Thyroid gland (tissue), 4 donors: ENCODE measurements around the gene BAHCC1. TPM values are rescaled to one million over a fixed set of nuclear protein-coding genes. Genes with fewer than 3 reads are reported as not detected.
A peak's percentile ranks its signal among the peaks of the same experiment; 100 is the strongest.

ENCODE experiments used
- DNase-seq, 2 donors: peaks; one replicate each; pipeline ENCODE4 v3.0.0-alpha.2; 2019
- H3K27ac ChIP-seq, 3 donors: fragments of 200-600 bp; sonication (generic); 1 replicate in 2 of 3; 2 replicates in 1 of 3; pipeline ENCODE4 v1.5.1; 2016 to 2019; ENCODE audit warnings: mild to moderate bottlenecking in 1 of 3, moderate library complexity in 1 of 3
- H3K27me3 ChIP-seq: fragments of 200-600 bp; sonication (generic); one replicate; pipeline ENCODE4 v1.5.1; 2019
- H3K36me3 ChIP-seq, 2 donors: fragments of 200-600 bp; sonication (generic); one replicate each; pipeline ENCODE4 v1.5.1; 2016 to 2019
- H3K4me1 ChIP-seq, 2 donors: fragments of 200-600 bp; sonication (generic); one replicate each; pipeline ENCODE4 v1.5.1; 2017 to 2019
- H3K4me3 ChIP-seq, 3 donors: fragments of 200-600 bp; sonication (generic); replicated peaks in 1 of 3; 1 replicate in 2 of 3; 2 replicates in 1 of 3; pipeline ENCODE4 v1.5.1; 2016; ENCODE audit warnings: mild to moderate bottlenecking in 1 of 3
- H3K9me3 ChIP-seq: fragments of 200-600 bp; sonication (generic); one replicate; pipeline ENCODE4 v1.5.1; 2017
- POLR2A ChIP-seq, 2 donors: fragments of 450-650 bp; IDR thresholded peaks; one replicate each; pipeline ENCODE4 v1.6.1; 2017; ENCODE audit warnings: antibody characterized with exemption in 2 of 2, mild to moderate bottlenecking in 2 of 2, moderate library complexity in 1 of 2
- WGBS, 2 donors: methylation state at CpG; one replicate each; pipeline ENCODE4 v1.1.5; 2017; 5-methylcytosine and 5-hydroxymethylcytosine counted together
- intact Hi-C: fragments of 100-400 bp; cut with DNase I; formaldehyde crosslinking; loops from one replicate; pipeline ENCODE4 v1.15.1; 2023
- total RNA-seq, 4 donors: library from RNA; depleted of rRNA; stranded (reverse); fragments of >200 nt; gene quantifications; one replicate each; pipeline ENCODE4 v1.2.3, GENCODE V29; 2016
- TF ChIP-seq, protein P1 (sequence below), 6 experiments: fragments of 200-600 bp in 3 of 6; fragments of 450-650 bp in 3 of 6; sonication (generic) in 3 of 6; IDR thresholded peaks; one replicate each; pipeline ENCODE4 v1.5.1; 2016 to 2019; ENCODE audit warnings: antibody characterized with exemption in 6 of 6, mild to moderate bottlenecking in 2 of 6, inconsistent platforms in 1 of 6, moderate library complexity in 1 of 6

BAHCC1 gene
- total RNA-seq, 4 donors from 2014 or later = 13.7 to 33.7 (median 23.9) TPM

DNA sequence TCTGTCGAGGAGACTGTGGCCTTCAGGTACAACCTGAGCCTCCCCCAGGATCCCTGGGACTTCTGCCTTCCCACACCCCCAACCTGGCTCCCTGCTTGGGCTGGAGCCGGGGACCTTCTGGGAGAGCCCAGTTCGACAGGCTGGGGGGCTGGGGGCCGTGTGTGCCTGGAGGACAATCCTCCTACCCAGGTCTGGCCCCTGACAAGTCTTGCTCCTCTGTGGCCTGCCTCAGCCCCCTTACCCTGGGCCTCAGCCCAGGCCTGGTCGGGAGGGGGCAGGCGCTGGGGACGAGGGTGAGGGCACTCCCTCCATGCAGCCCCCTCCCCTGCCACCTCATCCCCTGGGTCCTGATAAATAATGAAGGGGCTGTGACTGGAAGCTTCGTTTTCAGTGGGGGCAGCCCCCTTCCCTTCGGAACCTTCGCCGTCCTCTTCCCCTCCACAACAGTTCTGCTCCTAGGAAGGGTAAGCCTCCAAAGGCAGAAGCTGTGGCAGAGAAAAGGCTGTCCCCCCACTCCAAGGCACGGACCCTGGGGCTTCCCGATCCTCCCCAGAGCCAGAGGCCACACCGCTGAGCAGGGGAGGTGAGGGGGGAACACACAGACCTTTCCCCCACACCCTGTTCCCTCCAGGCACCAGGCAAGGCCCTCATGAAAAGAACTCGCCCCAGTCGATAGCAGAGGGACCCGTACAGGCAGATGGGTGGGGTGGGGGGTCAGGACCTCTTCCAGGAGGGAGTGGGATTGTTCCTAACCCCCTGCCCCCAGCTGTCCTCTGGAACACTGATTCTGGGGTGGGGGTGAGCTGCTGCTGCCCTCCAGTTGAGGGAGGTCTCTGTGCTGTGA, 5.0 kb upstream of the BAHCC1 start:
- 77 to 81% methylated on average over 15 to 16 of the region's 17 CpGs for WGBS, 2 donors
- no peak overlapping the region for H3K4me3 ChIP-seq
- H3K36me3 ChIP-seq = no peaks in the 10 kb centered on the region
- no peaks in the 10 kb centered on the region for H3K27me3 ChIP-seq
- no peaks in the 10 kb centered on the region for H3K9me3 ChIP-seq
- peaks cover 49 to 68% of the 10 kb centered on the region in 2 donors for H3K4me1 ChIP-seq
- no peak for DNase-seq
- TF ChIP-seq, protein P1, sequence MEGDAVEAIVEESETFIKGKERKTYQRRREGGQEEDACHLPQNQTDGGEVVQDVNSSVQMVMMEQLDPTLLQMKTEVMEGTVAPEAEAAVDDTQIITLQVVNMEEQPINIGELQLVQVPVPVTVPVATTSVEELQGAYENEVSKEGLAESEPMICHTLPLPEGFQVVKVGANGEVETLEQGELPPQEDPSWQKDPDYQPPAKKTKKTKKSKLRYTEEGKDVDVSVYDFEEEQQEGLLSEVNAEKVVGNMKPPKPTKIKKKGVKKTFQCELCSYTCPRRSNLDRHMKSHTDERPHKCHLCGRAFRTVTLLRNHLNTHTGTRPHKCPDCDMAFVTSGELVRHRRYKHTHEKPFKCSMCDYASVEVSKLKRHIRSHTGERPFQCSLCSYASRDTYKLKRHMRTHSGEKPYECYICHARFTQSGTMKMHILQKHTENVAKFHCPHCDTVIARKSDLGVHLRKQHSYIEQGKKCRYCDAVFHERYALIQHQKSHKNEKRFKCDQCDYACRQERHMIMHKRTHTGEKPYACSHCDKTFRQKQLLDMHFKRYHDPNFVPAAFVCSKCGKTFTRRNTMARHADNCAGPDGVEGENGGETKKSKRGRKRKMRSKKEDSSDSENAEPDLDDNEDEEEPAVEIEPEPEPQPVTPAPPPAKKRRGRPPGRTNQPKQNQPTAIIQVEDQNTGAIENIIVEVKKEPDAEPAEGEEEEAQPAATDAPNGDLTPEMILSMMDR (IDR thresholded peaks at IDR 0.05) = no peak
- no peak for TF ChIP-seq POLR2A (IDR thresholded peaks at IDR 0.05)
- intact Hi-C loops = no loop called here
- H3K27ac ChIP-seq = peak overlapping the region; percentile 36 to 99 (median 96)

DNA sequence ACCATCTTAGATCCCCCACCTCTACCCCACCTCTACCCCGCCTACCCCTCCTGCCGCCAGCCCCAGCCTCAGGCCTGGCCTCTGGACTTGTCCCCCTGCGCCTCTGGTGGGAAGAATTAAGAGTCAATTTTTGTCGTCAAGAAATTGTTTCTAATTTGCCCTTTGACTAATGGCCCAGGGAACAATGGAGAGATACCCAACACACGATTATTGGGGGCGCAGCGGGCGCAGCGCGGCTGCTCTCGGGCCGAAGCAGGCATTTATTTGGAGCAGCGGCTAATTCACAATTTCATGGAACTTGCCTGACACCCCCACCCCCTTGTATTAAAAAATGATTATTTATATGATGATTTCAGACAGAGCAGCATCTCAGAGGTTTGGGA, 4.4 kb upstream of the BAHCC1 start:
- no peak for TF ChIP-seq POLR2A (IDR thresholded peaks at IDR 0.05)
- TF ChIP-seq, protein P1 (IDR thresholded peaks at IDR 0.05) = no peak
- intact Hi-C loops = no loop called here
- Histone ChIP-seq H3K4me1 (peaks cover 49 to 67% of the 10 kb centered on the region in 2 donors), H3K36me3 (no peaks in the 10 kb centered on the region), H3K9me3 (no peaks in the 10 kb centered on the region), H3K27me3 (no peaks in the 10 kb centered on the region), H3K4me3 (no peak overlapping the region), H3K27ac (peak overlapping the region; percentile 89 to 99 (median 96))
- no peak for DNase-seq
- WGBS, 2 donors = 93 to 94% methylated on average over 13 of the region's 13 CpGs

DNA sequence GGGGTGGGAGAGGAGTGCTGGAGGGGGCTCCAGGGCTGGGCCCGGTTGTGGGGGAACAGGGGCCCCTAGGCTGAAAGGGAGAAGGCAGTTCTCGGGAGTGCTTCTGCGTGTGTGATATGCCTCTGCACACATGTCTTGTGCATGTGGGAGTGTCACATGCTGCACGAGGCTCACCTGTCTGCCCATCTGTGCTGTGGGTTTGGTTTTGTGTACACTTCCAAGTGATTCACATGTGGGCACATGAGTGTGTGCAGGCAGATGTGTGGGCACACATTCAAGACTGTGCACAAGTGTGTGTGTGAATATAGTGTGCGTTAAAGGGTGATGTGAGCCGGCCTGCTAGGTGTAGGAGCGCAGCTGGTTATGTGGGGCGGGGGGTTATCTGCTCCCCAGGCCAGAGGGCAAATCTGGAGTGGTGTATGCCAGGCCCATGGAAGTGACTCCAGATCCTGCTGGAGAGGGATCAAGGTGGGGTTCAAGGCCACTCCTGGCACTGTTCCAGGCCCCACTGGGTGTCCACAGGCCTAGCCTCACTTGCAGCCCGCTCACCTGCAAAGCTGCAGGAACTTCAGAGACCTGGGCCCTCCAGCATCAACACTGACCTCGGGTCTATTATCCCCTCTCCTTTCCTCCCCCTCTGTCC, 3.8 kb upstream of the BAHCC1 start:
- 59 to 69% methylated on average over 10 of the region's 10 CpGs for WGBS, 2 donors
- Histone ChIP-seq H3K4me1 (peaks cover 46 to 61% of the 10 kb centered on the region in 2 donors), H3K27me3 (no peaks in the 10 kb centered on the region), H3K27ac (peak overlapping the region; percentile 89 to 99 (median 96)), H3K4me3 (peak overlapping the region in 1 of 3 donors; percentile 84), H3K9me3 (no peaks in the 10 kb centered on the region), H3K36me3 (no peaks in the 10 kb centered on the region)
- TF ChIP-seq POLR2A (IDR thresholded peaks at IDR 0.05) = no peak
- TF ChIP-seq, protein P1 (IDR thresholded peaks at IDR 0.05) = no peak
- intact Hi-C loops = no loop called here
- peak; percentile 40 to 45 for DNase-seq

DNA sequence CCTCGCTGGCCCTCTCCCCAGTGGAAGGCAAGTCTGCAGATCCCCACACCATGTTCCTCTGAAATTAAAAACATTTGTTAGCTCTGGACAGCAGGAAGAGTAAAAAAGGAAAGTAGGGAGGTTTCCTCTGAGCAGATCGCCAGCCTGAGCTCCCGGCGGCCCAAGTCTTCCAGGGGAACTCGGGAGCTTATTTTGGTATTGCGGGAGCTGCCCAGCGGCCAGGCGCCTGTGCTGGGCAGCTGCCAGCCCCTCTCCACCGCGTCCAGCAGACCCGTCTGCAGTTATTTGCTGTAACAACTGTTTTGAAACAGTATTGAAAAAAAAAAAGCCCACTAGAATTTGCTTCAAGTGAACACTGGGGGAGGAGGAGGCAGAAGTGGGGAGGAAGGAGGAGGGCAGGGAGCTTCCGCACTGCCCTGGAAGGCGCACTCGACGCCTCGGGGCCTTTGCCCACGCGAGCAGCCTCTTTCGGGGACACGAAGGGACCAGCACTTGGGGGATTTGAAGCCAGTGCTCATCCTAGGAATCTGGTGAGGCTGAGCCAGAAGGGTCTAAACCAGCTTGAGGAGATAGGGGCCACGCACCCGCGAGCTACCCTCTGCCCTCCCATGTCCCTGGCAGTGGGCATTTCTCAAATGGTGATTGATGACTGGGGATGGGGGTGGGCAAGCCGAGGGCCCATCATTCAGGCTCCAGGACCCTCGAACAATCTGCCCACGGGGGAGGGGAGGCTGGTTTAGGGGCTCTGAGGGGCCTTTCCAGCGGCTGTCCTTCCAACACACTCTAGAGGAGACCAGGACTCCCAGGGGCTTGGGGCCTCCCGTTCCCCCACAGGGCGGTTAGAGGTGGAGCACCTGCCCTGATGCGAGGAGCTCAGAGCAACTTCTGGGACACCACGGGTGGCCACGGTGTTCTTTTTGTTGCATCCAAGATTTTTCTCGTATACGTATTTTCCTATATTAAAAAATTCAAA, 3.0 kb upstream of the BAHCC1 start:
- Histone ChIP-seq H3K9me3 (no peaks in the 10 kb centered on the region), H3K27me3 (no peaks in the 10 kb centered on the region), H3K27ac (peak overlapping the region; percentile 89 to 99 (median 96)), H3K4me1 (peaks cover 44 to 59% of the 10 kb centered on the region in 2 donors), H3K36me3 (no peaks in the 10 kb centered on the region), H3K4me3 (peak overlapping the region in 2 of 3 donors; percentile 72 to 84)
- intact Hi-C loops = no loop called here
- 9 to 16% methylated on average over 30 to 34 of the region's 34 CpGs for WGBS, 2 donors
- TF ChIP-seq, protein P1 (IDR thresholded peaks at IDR 0.05) = no peak
- peak; percentile 15 to 78 for TF ChIP-seq POLR2A (IDR thresholded peaks at IDR 0.05)
- peak; percentile 89 to 91 for DNase-seq
